ENCODE results near the gene PURA. TPM values are rescaled to one million over a fixed set of nuclear protein-coding genes. Genes with fewer than 3 reads are reported as not detected.

PURA gene
- total RNA-seq, 4 donors from 2014 or later, result 35.1 to 56.8 (median 42.5) TPM

GRCh38 chr5:140104100-140104499 lies 9.8 kb upstream of the PURA start:
- no peak for DNase-seq (ENCODE audit: low spot score in 2 of 2)
- peaks cover 0 to 19% (median 16%) of the 10 kb centered on the region in 4 donors for H3K4me1 ChIP-seq
- WGBS, 2 donors, result 51 to 74% methylated on average over 1 of the region's 1 CpG
- no peaks in the 10 kb centered on the region for H3K36me3 ChIP-seq
- no peak overlapping the region for H3K4me3 ChIP-seq
- no peak overlapping the region for H3K27ac ChIP-seq
- TF ChIP-seq POLR2A (IDR thresholded peaks at IDR 0.05), result no peak
- TF ChIP-seq EP300 (IDR thresholded peaks at IDR 0.05), result no peak
- TF ChIP-seq CTCF (IDR thresholded peaks at IDR 0.05), result no peak
- no peaks in the 10 kb centered on the region for H3K9me3 ChIP-seq
- H3K27me3 ChIP-seq, result no peaks in the 10 kb centered on the region

- no peak overlapping the region for H3K4me3 ChIP-seq
- no peaks in the 10 kb centered on the region for H3K36me3 ChIP-seq
- no peak for TF ChIP-seq POLR2A (IDR thresholded peaks at IDR 0.05)
- DNase-seq (ENCODE audit: low spot score in 2 of 2), result no peak
- 65 to 70% methylated on average over 5 of the region's 5 CpGs for WGBS, 2 donors
- peak overlapping the region; percentile 29 to 100 (median 98) for H3K27ac ChIP-seq
- H3K4me1 ChIP-seq, result peaks cover 0 to 37% (median 20%) of the 10 kb centered on the region in 4 donors
- no peaks in the 10 kb centered on the region for H3K9me3 ChIP-seq
- H3K27me3 ChIP-seq, result no peaks in the 10 kb centered on the region
Measured at GRCh38 chr5:140106101-140106500, 7.8 kb upstream of the PURA start.

DNA sequence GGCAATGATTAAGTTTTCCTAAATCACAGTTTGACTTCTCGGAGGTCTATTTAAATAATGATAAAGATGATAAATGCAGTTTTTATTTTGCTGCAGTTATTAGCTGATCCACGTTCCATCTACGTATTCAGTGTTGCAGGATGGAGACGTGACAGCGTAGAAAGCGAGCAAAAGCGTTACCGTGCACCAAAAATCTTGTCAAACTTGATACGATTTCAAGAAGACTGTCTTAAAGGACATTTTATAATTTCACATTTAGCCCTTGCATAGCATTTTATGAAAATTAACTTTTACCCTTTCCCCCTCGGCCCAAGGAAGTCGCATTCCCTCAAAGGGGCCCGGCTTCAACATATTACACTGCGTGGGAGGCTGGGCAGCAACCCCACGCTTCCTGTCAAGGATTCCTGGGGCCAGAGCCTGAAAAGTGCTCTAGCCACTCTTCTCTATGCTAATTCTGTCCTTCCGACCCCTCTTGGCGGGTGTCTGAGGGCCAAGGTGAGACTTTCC lies 7.1 kb upstream of the PURA start:
- H3K4me3 ChIP-seq, result peak overlapping the region; percentile 74 to 85 (median 82)
- H3K27ac ChIP-seq, result peak overlapping the region; percentile 95 to 100 (median 100)
- H3K27me3 ChIP-seq, result no peaks in the 10 kb centered on the region
- H3K9me3 ChIP-seq, result no peaks in the 10 kb centered on the region
- TF ChIP-seq CTCF (IDR thresholded peaks at IDR 0.05) (no peak), POLR2A (IDR thresholded peaks at IDR 0.05) (no peak), EP300 (IDR thresholded peaks at IDR 0.05) (no peak)
- no peak for DNase-seq (ENCODE audit: low spot score in 2 of 2)
- peaks cover 0 to 45% (median 23%) of the 10 kb centered on the region in 4 donors for H3K4me1 ChIP-seq
- WGBS, 2 donors, result 26 to 28% methylated on average over 16 of the region's 16 CpGs
- H3K36me3 ChIP-seq, result no peaks in the 10 kb centered on the region

GRCh38 chr5:140107312-140108092 lies 6.4 kb upstream of the PURA start:
- peak; percentile 64 to 91 for TF ChIP-seq POLR2A (IDR thresholded peaks at IDR 0.05)
- peak; percentile 28 to 98 for TF ChIP-seq EP300 (IDR thresholded peaks at IDR 0.05)
- peak in 4 of 5 experiments; percentile 23 to 57 (median 37) for TF ChIP-seq CTCF (IDR thresholded peaks at IDR 0.05)
- H3K36me3 ChIP-seq, result no peaks in the 10 kb centered on the region
- DNase-seq (ENCODE audit: low spot score in 2 of 2), result peak; percentile 79
- peaks cover 0 to 51% (median 26%) of the 10 kb centered on the region in 4 donors for H3K4me1 ChIP-seq
- H3K27me3 ChIP-seq, result no peaks in the 10 kb centered on the region
- H3K4me3 ChIP-seq, result peak overlapping the region; percentile 74 to 85 (median 82)
- WGBS, 2 donors, result 1% methylated on average over 39 to 77 of the region's 88 CpGs
- H3K27ac ChIP-seq, result peak overlapping the region; percentile 95 to 100 (median 100)
- H3K9me3 ChIP-seq, result no peaks in the 10 kb centered on the region

DNA sequence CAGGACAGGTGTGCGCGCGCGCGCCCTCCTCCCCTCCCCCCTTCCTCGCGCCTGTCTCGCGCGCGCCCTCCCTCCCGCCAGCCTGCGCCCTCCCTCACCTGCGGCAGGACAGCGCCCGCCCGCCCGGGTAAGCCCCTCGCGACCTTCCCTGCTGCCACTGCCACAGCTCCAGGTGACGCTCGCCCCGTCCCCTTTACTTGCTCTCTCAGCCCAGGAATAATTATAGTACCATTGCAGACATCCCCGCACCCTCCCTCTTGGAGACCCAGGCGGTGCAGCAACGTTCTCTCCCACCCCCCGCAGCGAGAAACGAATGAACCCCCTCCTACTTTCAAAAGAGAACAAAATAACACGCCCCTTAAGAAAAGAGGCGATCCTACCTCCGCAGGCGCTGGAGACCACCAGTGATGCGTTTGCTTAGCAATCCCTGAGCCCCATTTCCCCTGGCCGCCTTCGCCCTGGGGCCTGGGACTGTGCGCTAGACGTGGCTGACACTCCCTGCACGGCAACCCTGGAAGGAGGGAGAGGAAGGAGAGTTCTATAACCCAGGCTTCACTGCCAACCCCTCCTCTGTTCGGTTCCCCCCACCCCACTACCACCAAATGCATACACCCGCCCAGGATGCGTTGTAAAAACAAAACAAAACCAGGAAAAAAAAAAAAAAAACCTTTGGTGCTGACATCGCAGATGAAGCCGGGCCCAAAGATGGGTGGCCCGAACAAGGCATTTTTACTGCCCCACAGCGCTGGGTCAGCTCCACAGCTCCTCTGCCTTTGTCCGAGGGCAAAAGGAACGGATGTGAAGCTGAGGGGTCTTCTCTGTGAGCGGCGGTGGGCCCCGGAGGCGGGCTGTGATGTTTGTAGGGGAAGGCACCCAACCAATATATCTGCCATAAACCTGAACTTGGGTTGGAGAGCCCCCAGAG lies 5.6 kb upstream of the PURA start:
- Histone ChIP-seq H3K27ac (peak overlapping the region; percentile 95 to 100 (median 100)), H3K4me1 (peaks cover 0 to 60% (median 35%) of the 10 kb centered on the region in 4 donors), H3K27me3 (no peaks in the 10 kb centered on the region), H3K9me3 (no peaks in the 10 kb centered on the region), H3K36me3 (no peaks in the 10 kb centered on the region), H3K4me3 (peak overlapping the region; percentile 74 to 85 (median 82))
- DNase-seq (ENCODE audit: low spot score in 2 of 2), result no peak
- 3 to 6% methylated on average over 35 to 52 of the region's 52 CpGs for WGBS, 2 donors
- no peak for TF ChIP-seq CTCF (IDR thresholded peaks at IDR 0.05)
- no peak for TF ChIP-seq EP300 (IDR thresholded peaks at IDR 0.05)
